DND-41 (cell line): ENCODE results near the gene TXNDC9.

ENCODE experiments used
- EZH2 ChIP-seq: IDR thresholded peaks from 3 replicates; pipeline ENCODE4 v1.6.1; 2012; ENCODE audit warnings: borderline replicate concordance, low read depth, mild to moderate bottlenecking, moderate library complexity, low read length, inconsistent platforms; ENCODE audit not compliant: severe bottlenecking
- TF ChIP-seq, protein P1 (sequence below): IDR thresholded peaks from 2 replicates; pipeline ENCODE4 v1.5.1; 2012; ENCODE audit warnings: borderline replicate concordance, low read length, moderate library complexity, mild to moderate bottlenecking; ENCODE audit not compliant: poor library complexity, severe bottlenecking; ENCODE audit errors: extremely low read depth

DNA sequence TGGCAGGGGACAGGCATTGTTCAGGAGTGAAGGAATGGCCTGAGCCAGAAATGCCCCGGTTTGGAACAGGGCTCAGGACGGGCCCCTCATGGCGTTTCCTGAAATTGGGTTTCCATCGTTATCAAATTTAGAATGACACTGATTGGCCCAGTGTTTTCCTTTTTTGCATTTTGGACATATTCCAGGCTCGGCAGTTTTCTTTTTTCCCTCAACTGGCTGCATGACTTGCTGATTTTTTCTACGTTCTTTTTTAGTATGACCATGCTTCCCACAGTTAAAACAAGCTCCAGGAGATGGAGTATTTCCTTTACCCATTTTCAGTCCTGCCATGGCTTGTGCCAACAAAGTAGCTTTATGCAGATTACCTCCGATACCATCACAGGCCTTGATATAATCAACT lies 60.3 kb downstream of the TXNDC9 start:
- TF ChIP-seq EZH2: no peak
- TF ChIP-seq, protein P1, sequence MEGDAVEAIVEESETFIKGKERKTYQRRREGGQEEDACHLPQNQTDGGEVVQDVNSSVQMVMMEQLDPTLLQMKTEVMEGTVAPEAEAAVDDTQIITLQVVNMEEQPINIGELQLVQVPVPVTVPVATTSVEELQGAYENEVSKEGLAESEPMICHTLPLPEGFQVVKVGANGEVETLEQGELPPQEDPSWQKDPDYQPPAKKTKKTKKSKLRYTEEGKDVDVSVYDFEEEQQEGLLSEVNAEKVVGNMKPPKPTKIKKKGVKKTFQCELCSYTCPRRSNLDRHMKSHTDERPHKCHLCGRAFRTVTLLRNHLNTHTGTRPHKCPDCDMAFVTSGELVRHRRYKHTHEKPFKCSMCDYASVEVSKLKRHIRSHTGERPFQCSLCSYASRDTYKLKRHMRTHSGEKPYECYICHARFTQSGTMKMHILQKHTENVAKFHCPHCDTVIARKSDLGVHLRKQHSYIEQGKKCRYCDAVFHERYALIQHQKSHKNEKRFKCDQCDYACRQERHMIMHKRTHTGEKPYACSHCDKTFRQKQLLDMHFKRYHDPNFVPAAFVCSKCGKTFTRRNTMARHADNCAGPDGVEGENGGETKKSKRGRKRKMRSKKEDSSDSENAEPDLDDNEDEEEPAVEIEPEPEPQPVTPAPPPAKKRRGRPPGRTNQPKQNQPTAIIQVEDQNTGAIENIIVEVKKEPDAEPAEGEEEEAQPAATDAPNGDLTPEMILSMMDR: no peak
